IPS DF 4.7 (cell line): ENCODE measurements around the gene CDC45.

Source experiments
- DNase-seq: peaks from one replicate; pipeline ENCODE4 v3.0.0-alpha.2; 2013; ENCODE audit warnings: low spot score; ENCODE audit errors: extremely low read depth

Gene CDC45

GRCh38 chr22:19556963-19557545 lies 77.3 kb downstream of the CDC45 start:
- no peak for DNase-seq

- DNase-seq, result no peak
Observed at GRCh38 chr22:19559324-19559811, 79.6 kb downstream of the CDC45 start.

- DNase-seq, result no peak
Observed at GRCh38 chr22:19559956-19560355, 80.2 kb downstream of the CDC45 start.

DNA sequence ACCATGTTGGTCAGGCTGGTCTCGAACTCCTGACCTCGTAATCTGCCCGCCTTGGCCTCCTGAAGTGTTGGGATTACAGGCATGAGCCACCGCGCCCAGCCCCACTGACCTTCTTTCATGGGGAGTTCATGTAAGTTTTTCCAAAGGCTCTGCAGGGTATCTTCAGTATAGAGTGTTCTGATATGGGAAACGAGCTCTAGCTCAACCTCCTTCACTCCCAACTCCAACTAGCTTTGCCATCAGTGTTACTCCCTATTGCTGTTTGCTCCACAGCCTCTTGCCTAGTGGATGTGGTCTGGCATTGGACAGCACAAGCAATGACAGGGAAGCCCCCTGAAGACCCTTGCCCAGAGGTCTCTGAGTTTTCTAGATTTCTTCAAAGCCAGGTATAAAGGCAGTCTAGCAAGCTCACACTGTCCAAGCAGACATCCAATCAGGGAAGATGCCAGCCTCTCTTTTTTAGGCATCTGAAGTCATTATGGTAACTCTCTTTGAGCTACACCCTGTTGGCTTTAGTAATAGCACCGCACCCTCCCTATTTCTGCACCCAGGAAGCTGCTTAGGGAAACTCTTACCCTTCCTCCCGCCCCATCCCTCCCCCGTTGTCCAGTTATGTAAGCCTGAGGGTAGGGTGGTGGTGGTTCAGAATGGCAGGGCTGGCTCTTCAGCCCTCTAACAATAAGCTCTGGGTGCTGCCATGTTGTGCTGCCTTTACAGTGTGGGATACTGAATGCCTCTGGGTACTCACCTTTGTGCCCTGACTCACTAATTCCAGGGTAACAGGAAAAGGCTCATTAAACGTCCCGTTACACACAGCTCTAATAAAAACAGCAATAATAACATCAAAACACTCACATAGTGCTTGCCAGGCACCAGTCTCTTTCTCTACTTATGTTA lies 85.9 kb downstream of the CDC45 start:
- DNase-seq, result no peak

GRCh38 chr22:19566279-19567156 lies 86.8 kb downstream of the CDC45 start:
- no peak for DNase-seq

DNA sequence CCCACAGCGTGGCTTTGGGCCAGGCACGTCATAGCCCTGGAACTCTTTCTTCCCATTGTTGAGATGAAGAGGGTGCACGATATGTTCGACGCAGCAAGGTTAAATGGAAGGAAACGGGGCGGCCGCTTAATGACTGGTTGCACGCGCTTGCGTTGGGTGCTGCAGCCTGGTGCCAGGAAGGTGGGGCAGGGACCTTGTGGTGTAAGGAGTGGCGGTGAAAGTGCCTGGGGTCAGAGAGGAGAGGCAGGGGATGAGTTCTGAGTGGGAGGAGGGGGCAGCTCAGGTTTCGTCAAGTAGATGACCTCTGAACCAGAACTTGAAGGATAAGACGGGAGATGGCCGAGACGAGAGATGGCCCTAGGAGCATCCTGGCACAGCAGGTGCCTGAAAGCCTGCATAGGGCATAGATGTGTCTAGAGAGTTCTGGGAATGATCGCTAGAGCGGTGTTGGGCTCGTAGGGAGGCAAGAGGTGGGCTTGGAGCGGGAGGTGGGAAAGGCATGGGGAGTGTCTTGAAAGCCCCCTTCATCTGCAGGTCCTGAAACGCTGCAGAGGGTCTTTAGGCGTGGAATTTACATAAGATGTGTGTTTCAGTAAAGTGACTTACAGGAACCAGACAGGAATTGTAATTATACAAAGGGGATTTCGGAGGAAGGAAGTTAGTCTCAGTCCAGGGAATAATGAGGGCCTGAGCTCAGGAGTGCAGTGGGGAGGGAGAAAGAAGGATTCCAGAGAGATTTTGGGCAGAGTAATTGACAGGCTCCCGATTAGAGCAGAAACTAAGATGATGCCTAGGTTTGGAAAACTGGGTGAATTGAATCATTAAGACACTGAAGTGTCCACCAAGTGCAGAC lies 87.7 kb downstream of the CDC45 start:
- DNase-seq, result no peak

GRCh38 chr22:19568337-19569275 lies 88.9 kb downstream of the CDC45 start:
- DNase-seq, result no peak

GRCh38 chr22:19569276-19569640 lies 89.5 kb downstream of the CDC45 start:
- no peak for DNase-seq

- DNase-seq, result no peak
Observed at GRCh38 chr22:19569976-19570375, 90.3 kb downstream of the CDC45 start.
